Mesenchymal stem cell (in vitro differentiated cells and primary cell): ENCODE data around the gene NRXN3.

ENCODE experiments used
- DNase-seq: peaks from one replicate; pipeline ENCODE4 v3.0.0-alpha.2; 2013
- H2AFZ ChIP-seq: one replicate; pipeline ENCODE4 v1.6.1; 2013; ENCODE audit warnings: low read depth, mild to moderate bottlenecking, control low read depth, inconsistent platforms, low read length, moderate library complexity
- H2AK5ac ChIP-seq: 2 replicates; pipeline ENCODE4 v1.6.1; 2013; ENCODE audit warnings: low read length, moderate library complexity, mild to moderate bottlenecking, inconsistent platforms; ENCODE audit not compliant: severe bottlenecking
- H2BK120ac ChIP-seq: one replicate; pipeline ENCODE4 v1.6.1; 2013; ENCODE audit warnings: low read depth, mild to moderate bottlenecking, inconsistent platforms, low read length, moderate library complexity
- H2BK12ac ChIP-seq, 2 experiments: one replicate each; pipeline ENCODE4 v1.6.1; 2013; ENCODE audit warnings: inconsistent platforms in 2 of 2, low read length in 2 of 2, mild to moderate bottlenecking in 2 of 2, moderate library complexity in 2 of 2, control low read depth in 1 of 2
- H2BK15ac ChIP-seq: one replicate; pipeline ENCODE4 v1.6.1; 2013; ENCODE audit warnings: mild to moderate bottlenecking, low read depth, inconsistent platforms; ENCODE audit not compliant: poor library complexity, severe bottlenecking
- H2BK5ac ChIP-seq: 2 replicates; pipeline ENCODE4 v1.6.1; 2013; ENCODE audit warnings: low read depth, mild to moderate bottlenecking, low read length, control low read depth, inconsistent platforms; ENCODE audit not compliant: poor library complexity, severe bottlenecking
- H3K14ac ChIP-seq, 2 experiments: one replicate each; pipeline ENCODE4 v1.6.1; 2013; ENCODE audit warnings: inconsistent platforms in 2 of 2, low read length in 2 of 2, control low read depth in 1 of 2, mild to moderate bottlenecking in 1 of 2, moderate library complexity in 1 of 2
- H3K18ac ChIP-seq, 2 experiments: one replicate each; pipeline ENCODE4 v1.6.1; 2013; ENCODE audit warnings: inconsistent platforms in 2 of 2, low read length in 2 of 2, control low read depth in 1 of 2, low read depth in 1 of 2, mild to moderate bottlenecking in 1 of 2
- H3K23ac ChIP-seq, 2 experiments: one replicate each; pipeline ENCODE4 v1.6.1; 2013; ENCODE audit warnings: inconsistent platforms in 2 of 2, low read length in 2 of 2, mild to moderate bottlenecking in 2 of 2, moderate library complexity in 2 of 2, control low read depth in 1 of 2
- H3K27ac ChIP-seq: 2 replicates; pipeline ENCODE4 v1.5.1; 2013; ENCODE audit warnings: mild to moderate bottlenecking, moderate library complexity, low read length, control low read depth, inconsistent platforms; ENCODE audit not compliant: poor library complexity, severe bottlenecking
- H3K27me3 ChIP-seq, 2 experiments: 2 replicates each; pipeline versions ENCODE4 v1.6.1 to v1.7.0; 2013; ENCODE audit warnings: low read length in 2 of 2, mild to moderate bottlenecking in 2 of 2, moderate library complexity in 2 of 2, control low read depth in 1 of 2, inconsistent platforms in 1 of 2; ENCODE audit not compliant: control insufficient read depth in 1 of 2, insufficient read depth in 1 of 2
- H3K36me3 ChIP-seq, 2 experiments: 2 replicates each; pipeline versions ENCODE4 v1.6.1 to v1.7.0; 2013; ENCODE audit warnings: low read length in 2 of 2, control low read depth in 1 of 2, inconsistent platforms in 1 of 2, low read depth in 1 of 2, mild to moderate bottlenecking in 1 of 2; ENCODE audit not compliant: insufficient read depth in 2 of 2, control insufficient read depth in 1 of 2
- H3K4ac ChIP-seq, 2 experiments: one replicate each; pipeline ENCODE4 v1.6.1; 2013; ENCODE audit warnings: inconsistent platforms in 2 of 2, low read length in 2 of 2, mild to moderate bottlenecking in 2 of 2, moderate library complexity in 2 of 2, control low read depth in 1 of 2, low read depth in 1 of 2
- H3K4me1 ChIP-seq: 2 replicates; pipeline ENCODE4 v1.6.1; 2013; ENCODE audit warnings: low read depth, low read length, control low read depth; ENCODE audit not compliant: control insufficient read depth, insufficient read depth
- H3K4me2 ChIP-seq: 2 replicates; pipeline ENCODE4 v1.6.1; 2013; ENCODE audit warnings: low read length, mild to moderate bottlenecking, inconsistent platforms; ENCODE audit not compliant: poor library complexity, severe bottlenecking
- H3K4me3 ChIP-seq, 2 experiments: 2 replicates each; pipeline versions ENCODE4 v1.5.1 to v1.7.0; 2013; ENCODE audit warnings: low read length in 2 of 2, mild to moderate bottlenecking in 2 of 2, control low read depth in 1 of 2, low read depth in 1 of 2; ENCODE audit not compliant: insufficient read depth in 1 of 2
- H3K79me1 ChIP-seq: replicated peaks from 2 replicates; pipeline ENCODE4 v1.6.1; 2013; ENCODE audit warnings: mild to moderate bottlenecking, control low read depth, low read length, inconsistent platforms; ENCODE audit not compliant: poor library complexity, severe bottlenecking
- H3K9ac ChIP-seq: 2 replicates; pipeline ENCODE4 v1.7.0; 2013; ENCODE audit warnings: mild to moderate bottlenecking, low read length, moderate library complexity
- H3K9me3 ChIP-seq: 2 replicates; pipeline ENCODE4 v1.7.0; 2013; ENCODE audit warnings: mild to moderate bottlenecking, low read length; ENCODE audit not compliant: control insufficient read depth
- H4K8ac ChIP-seq: one replicate; pipeline ENCODE4 v1.6.1; 2013; ENCODE audit warnings: inconsistent platforms, mild to moderate bottlenecking, low read length, moderate library complexity
- H4K91ac ChIP-seq: one replicate; pipeline ENCODE4 v1.6.1; 2013; ENCODE audit warnings: mild to moderate bottlenecking, low read length, inconsistent platforms
- WGBS: methylation state at CpG from one replicate; pipeline ENCODE4 v1.1.7; 2013; ENCODE audit warnings: mixed read lengths; 5-methylcytosine and 5-hydroxymethylcytosine counted together

The NRXN3 gene

DNA sequence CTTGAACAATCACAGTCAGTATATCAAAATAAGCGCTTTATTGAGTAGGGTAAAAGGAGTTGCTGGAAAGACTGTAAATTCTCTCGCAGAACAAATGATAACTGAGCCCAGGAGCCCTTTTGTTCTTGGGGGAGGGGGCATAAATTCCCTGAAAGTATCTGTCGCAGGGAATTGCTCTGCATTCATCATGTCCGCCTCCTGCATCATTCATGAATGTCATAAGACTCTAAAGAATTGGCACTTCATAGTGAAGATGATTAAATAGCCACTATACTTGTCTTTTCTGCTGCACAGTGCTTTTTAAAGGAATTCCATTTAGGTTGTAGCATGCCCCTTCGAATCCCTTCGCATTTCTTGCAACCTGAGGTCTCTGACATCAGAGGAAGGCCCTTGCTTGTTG is 1278.8 kb downstream of the NRXN3 start:
- Histone ChIP-seq H3K14ac (no peak overlapping the region), H3K4me1 (no peaks in the 10 kb centered on the region), H3K27ac (no peak overlapping the region), H3K79me1 (no peaks in the 10 kb centered on the region), H3K18ac (no peak overlapping the region), H3K23ac (no peak overlapping the region), H3K36me3 (no peaks in the 10 kb centered on the region), H3K4ac (no peak overlapping the region), H2BK5ac (no peak overlapping the region), H3K27me3 (no peaks in the 10 kb centered on the region), H2AK5ac (no peak overlapping the region), H2BK120ac (no peak overlapping the region), H2BK15ac (no peak overlapping the region), H3K9ac (no peak overlapping the region), H4K91ac (no peak overlapping the region), H2BK12ac (no peak overlapping the region), H3K9me3 (no peaks in the 10 kb centered on the region), H3K4me2 (no peak overlapping the region), H3K4me3 (no peak overlapping the region), H4K8ac (no peak overlapping the region), H2AFZ (no peak overlapping the region)
- no peak for DNase-seq
- WGBS = 89% methylated on average over 5 of the region's 6 CpGs

GRCh38 chr14:79451601-79452000 is 1281.4 kb downstream of the NRXN3 start:
- no peak overlapping the region for H2BK12ac ChIP-seq

GRCh38 chr14:79453276-79453675 is 1283.1 kb downstream of the NRXN3 start:
- no peak overlapping the region for H2AK5ac ChIP-seq
- H3K14ac ChIP-seq = no peak overlapping the region
- H3K79me1 ChIP-seq = no peaks in the 10 kb centered on the region
- no peak overlapping the region for H2BK120ac ChIP-seq
- H3K9ac ChIP-seq = no peak overlapping the region
- no peak overlapping the region for H2BK5ac ChIP-seq
- H3K4ac ChIP-seq = no peak overlapping the region
- H3K4me2 ChIP-seq = no peak overlapping the region
- H2BK15ac ChIP-seq = no peak overlapping the region
- WGBS = 88% methylated on average over 1 of the region's 4 CpGs
- no peak overlapping the region for H3K18ac ChIP-seq
- H3K4me3 ChIP-seq = no peak overlapping the region
- no peak overlapping the region for H2AFZ ChIP-seq
- no peak overlapping the region for H3K23ac ChIP-seq
- no peaks in the 10 kb centered on the region for H3K36me3 ChIP-seq
- DNase-seq = no peak
- H3K9me3 ChIP-seq = no peaks in the 10 kb centered on the region
- H3K27me3 ChIP-seq = no peaks in the 10 kb centered on the region
- H3K4me1 ChIP-seq = no peaks in the 10 kb centered on the region
- H2BK12ac ChIP-seq = no peak overlapping the region
- no peak overlapping the region for H4K8ac ChIP-seq
- H3K27ac ChIP-seq = no peak overlapping the region
- H4K91ac ChIP-seq = no peak overlapping the region

More at GRCh38 chr14:79451601-79452000, 1281.4 kb downstream of the NRXN3 start:
- Histone ChIP-seq H4K8ac (no peak overlapping the region), H2BK15ac (no peak overlapping the region), H4K91ac (no peak overlapping the region), H3K9ac (no peak overlapping the region), H3K36me3 (no peaks in the 10 kb centered on the region), H3K27ac (no peak overlapping the region), H3K27me3 (no peaks in the 10 kb centered on the region), H3K14ac (no peak overlapping the region), H2BK5ac (no peak overlapping the region), H3K4me2 (no peak overlapping the region), H2BK120ac (no peak overlapping the region), H3K4me1 (no peaks in the 10 kb centered on the region), H3K18ac (no peak overlapping the region), H3K79me1 (no peaks in the 10 kb centered on the region), H2AK5ac (no peak overlapping the region), H3K4ac (no peak overlapping the region), H3K23ac (no peak overlapping the region), H3K9me3 (no peaks in the 10 kb centered on the region), H2AFZ (no peak overlapping the region), H3K4me3 (no peak overlapping the region)
- DNase-seq = no peak
- 60% methylated on average over 1 of the region's 3 CpGs for WGBS

GRCh38 chr14:79464468-79464867 is 1294.3 kb downstream of the NRXN3 start:
- Histone ChIP-seq H2BK15ac (no peak overlapping the region), H3K36me3 (no peaks in the 10 kb centered on the region), H3K23ac (no peak overlapping the region)

More at GRCh38 chr14:79464468-79464867, 1294.3 kb downstream of the NRXN3 start:
- no peaks in the 10 kb centered on the region for H3K9me3 ChIP-seq
- H3K4ac ChIP-seq = no peak overlapping the region
- no peak overlapping the region for H4K91ac ChIP-seq
- H3K14ac ChIP-seq = no peak overlapping the region
- no peak overlapping the region for H3K18ac ChIP-seq
- no peak overlapping the region for H3K4me2 ChIP-seq
- no peak overlapping the region for H3K4me3 ChIP-seq
- H3K4me1 ChIP-seq = no peaks in the 10 kb centered on the region
- DNase-seq = no peak
- no peak overlapping the region for H3K27ac ChIP-seq
- H4K8ac ChIP-seq = no peak overlapping the region
- no peak overlapping the region for H2BK12ac ChIP-seq
- no peaks in the 10 kb centered on the region for H3K79me1 ChIP-seq
- H2BK5ac ChIP-seq = no peak overlapping the region
- H3K27me3 ChIP-seq = no peaks in the 10 kb centered on the region
- no peak overlapping the region for H3K9ac ChIP-seq
- no peak overlapping the region for H2BK120ac ChIP-seq
- H2AK5ac ChIP-seq = no peak overlapping the region
- no peak overlapping the region for H2AFZ ChIP-seq
